ENCODE measurements around the gene SCNN1G. TPM values are rescaled to one million over a fixed set of nuclear protein-coding genes. Genes with fewer than 3 reads are reported as not detected.

Gene SCNN1G
- total and polyA plus RNA-seq, 9 of the 15 experiments (the other 6 are each of a cell fraction or from before 2014, with no cell fraction given) = not detected

- TF ChIP-seq BRCA1 (IDR thresholded peaks at IDR 0.05) (no peak), BRCA1 (CRISPR knock-in tag; IDR thresholded peaks at IDR 0.05) (no peak), CBX1 (IDR thresholded peaks at IDR 0.05; ENCODE audit: low read depth) (no peak), HNRNPL (IDR thresholded peaks at IDR 0.05; ENCODE audit: low read depth, low read length) (no peak), RAD51 (IDR thresholded peaks at IDR 0.05; ENCODE audit: borderline replicate concordance, low read depth) (peak; percentile 89), KDM5B (IDR thresholded peaks at IDR 0.05; ENCODE audit: insufficient replicate concordance, low read depth, low read length) (no peak), PPARD (CRISPR knock-in tag; IDR thresholded peaks at IDR 0.05) (no peak), KHSRP (IDR thresholded peaks at IDR 0.05) (no peak), FOXM1 (IDR thresholded peaks at IDR 0.05; ENCODE audit: low read depth) (no peak), FOXM1 (CRISPR knock-in tag; IDR thresholded peaks at IDR 0.05; ENCODE audit: low read depth) (no peak), BCL6 (CRISPR knock-in tag; IDR thresholded peaks at IDR 0.05) (peak; percentile 76; the same call in 1 of the 2 replicates), RUNX1 (IDR thresholded peaks at IDR 0.05; ENCODE audit: low read depth) (0 out of 2 replicates have a peak, but pooled peaks have one; percentile 58), DACH1 (IDR thresholded peaks at IDR 0.05; ENCODE audit: partially characterized antibody) (peak; percentile 76), ZNF436 (CRISPR knock-in tag; IDR thresholded peaks at IDR 0.05) (no peak), ZMIZ1 (IDR thresholded peaks at IDR 0.05; ENCODE audit: low read depth in 2 of 2, low read length in 2 of 2) (no peak)
- TF ChIP-seq, protein P1, sequence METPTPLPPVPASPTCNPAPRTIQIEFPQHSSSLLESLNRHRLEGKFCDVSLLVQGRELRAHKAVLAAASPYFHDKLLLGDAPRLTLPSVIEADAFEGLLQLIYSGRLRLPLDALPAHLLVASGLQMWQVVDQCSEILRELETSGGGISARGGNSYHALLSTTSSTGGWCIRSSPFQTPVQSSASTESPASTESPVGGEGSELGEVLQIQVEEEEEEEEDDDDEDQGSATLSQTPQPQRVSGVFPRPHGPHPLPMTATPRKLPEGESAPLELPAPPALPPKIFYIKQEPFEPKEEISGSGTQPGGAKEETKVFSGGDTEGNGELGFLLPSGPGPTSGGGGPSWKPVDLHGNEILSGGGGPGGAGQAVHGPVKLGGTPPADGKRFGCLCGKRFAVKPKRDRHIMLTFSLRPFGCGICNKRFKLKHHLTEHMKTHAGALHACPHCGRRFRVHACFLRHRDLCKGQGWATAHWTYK (CRISPR knock-in tag; IDR thresholded peaks at IDR 0.05) = peak; percentile 95
- TF ChIP-seq, protein P2, sequence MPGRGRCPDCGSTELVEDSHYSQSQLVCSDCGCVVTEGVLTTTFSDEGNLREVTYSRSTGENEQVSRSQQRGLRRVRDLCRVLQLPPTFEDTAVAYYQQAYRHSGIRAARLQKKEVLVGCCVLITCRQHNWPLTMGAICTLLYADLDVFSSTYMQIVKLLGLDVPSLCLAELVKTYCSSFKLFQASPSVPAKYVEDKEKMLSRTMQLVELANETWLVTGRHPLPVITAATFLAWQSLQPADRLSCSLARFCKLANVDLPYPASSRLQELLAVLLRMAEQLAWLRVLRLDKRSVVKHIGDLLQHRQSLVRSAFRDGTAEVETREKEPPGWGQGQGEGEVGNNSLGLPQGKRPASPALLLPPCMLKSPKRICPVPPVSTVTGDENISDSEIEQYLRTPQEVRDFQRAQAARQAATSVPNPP (IDR thresholded peaks at IDR 0.05; ENCODE audit: borderline replicate concordance, insufficient read depth, insufficient read length) = no peak
- TF ChIP-seq, protein P3, sequence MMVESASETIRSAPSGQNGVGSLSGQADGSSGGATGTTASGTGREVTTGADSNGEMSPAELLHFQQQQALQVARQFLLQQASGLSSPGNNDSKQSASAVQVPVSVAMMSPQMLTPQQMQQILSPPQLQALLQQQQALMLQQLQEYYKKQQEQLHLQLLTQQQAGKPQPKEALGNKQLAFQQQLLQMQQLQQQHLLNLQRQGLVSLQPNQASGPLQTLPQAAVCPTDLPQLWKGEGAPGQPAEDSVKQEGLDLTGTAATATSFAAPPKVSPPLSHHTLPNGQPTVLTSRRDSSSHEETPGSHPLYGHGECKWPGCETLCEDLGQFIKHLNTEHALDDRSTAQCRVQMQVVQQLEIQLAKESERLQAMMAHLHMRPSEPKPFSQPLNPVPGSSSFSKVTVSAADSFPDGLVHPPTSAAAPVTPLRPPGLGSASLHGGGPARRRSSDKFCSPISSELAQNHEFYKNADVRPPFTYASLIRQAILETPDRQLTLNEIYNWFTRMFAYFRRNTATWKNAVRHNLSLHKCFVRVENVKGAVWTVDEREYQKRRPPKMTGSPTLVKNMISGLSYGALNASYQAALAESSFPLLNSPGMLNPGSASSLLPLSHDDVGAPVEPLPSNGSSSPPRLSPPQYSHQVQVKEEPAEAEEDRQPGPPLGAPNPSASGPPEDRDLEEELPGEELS (CRISPR knock-in tag; IDR thresholded peaks at IDR 0.05; ENCODE audit: borderline replicate concordance) = no peak
- TF ChIP-seq, protein P4, sequence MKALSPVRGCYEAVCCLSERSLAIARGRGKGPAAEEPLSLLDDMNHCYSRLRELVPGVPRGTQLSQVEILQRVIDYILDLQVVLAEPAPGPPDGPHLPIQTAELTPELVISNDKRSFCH (CRISPR knock-in tag; IDR thresholded peaks at IDR 0.05) = no peak
- TF ChIP-seq, protein P4 (tag; IDR thresholded peaks at IDR 0.05) = peak; percentile 88
Observed at GRCh38 chr16:23149267-23149992, 33.1 kb upstream of the SCNN1G start, which contains the start of gene USP31 (continued).
